Body of pancreas (tissue), 4 donors: ENCODE data around the gene VCX3A. TPM values are rescaled to one million over a fixed set of nuclear protein-coding genes. Genes with fewer than 3 reads are reported as not detected.

Experiments used
- ATAC-seq: fragments of 150-250 bp; one replicate; pipeline ENCODE4 v1.9.1; 2016
- DNase-seq, 4 donors: peaks; one replicate each; pipeline ENCODE4 v3.0.0-alpha.2; 2019
- H3K27ac ChIP-seq, 4 donors: fragments of 200-600 bp; sonication (generic); 1 replicate in 3 of 4; 2 replicates in 1 of 4; pipeline versions ENCODE4 v1.5.1 to v1.6.1; 2016 to 2019; ENCODE audit warnings: mild to moderate bottlenecking in 1 of 4, mixed read lengths in 1 of 4, moderate library complexity in 1 of 4
- H3K27me3 ChIP-seq, 2 donors: fragments of 200-600 bp; sonication (generic); one replicate each; pipeline ENCODE4 v1.6.0; 2016; ENCODE audit warnings: mild to moderate bottlenecking in 1 of 2
- H3K36me3 ChIP-seq, 2 donors: fragments of 200-600 bp; sonication (generic); replicated peaks in 1 of 2; 2 replicates each; pipeline ENCODE4 v1.5.1; 2016; ENCODE audit warnings: low read depth in 2 of 2; ENCODE audit not compliant: insufficient read depth in 1 of 2
- H3K4me1 ChIP-seq: fragments of 200-600 bp; sonication (generic); one replicate; pipeline ENCODE4 v1.6.0; 2016
- H3K4me3 ChIP-seq, 2 donors: fragments of 200-600 bp; sonication (generic); 1 replicate in 1 of 2; 2 replicates in 1 of 2; pipeline ENCODE4 v1.5.1; 2016 to 2019
- H3K9me3 ChIP-seq, 3 donors: fragments of 200-600 bp; sonication (generic); 1 replicate in 2 of 3; 2 replicates in 1 of 3; pipeline ENCODE4 v1.5.1; 2016
- CTCF ChIP-seq, 7 experiments: fragments of 450-650 bp in 4 of 7; fragments of 200-600 bp in 3 of 7; sonication (generic) in 3 of 7; IDR thresholded peaks; one replicate each; pipeline ENCODE4 v1.5.1; 2016 to 2019; ENCODE audit warnings: antibody characterized with exemption in 7 of 7
- POLR2A ChIP-seq, 3 donors: fragments of 450-650 bp; IDR thresholded peaks; one replicate each; pipeline ENCODE4 v1.6.1; 2016; ENCODE audit warnings: antibody characterized with exemption in 3 of 3, mild to moderate bottlenecking in 2 of 3
- WGBS, 2 donors: methylation state at CpG; one replicate each; pipeline ENCODE4 v1.1.5; 2017; 5-methylcytosine and 5-hydroxymethylcytosine counted together
- intact Hi-C: fragments of 100-400 bp; cut with DNase I; formaldehyde crosslinking; loops from one replicate; pipeline ENCODE4 v1.15.1; 2023
- total RNA-seq, 2 donors: library from RNA; depleted of rRNA; stranded (reverse); fragments of >200 nt; gene quantifications; one replicate each; pipeline ENCODE4 v1.1.0, GENCODE V29; 2016

Gene VCX3A
- total RNA-seq, 2 donors from 2014 or later = not detected

- WGBS, 2 donors = 72 to 79% methylated on average over 6 to 7 of the region's 8 CpGs
- no peak for ATAC-seq
- intact Hi-C loops = no loop called here
These were observed 16.1 kb upstream of the VCX3A start for GRCh38 chrX:6550999-6551398.

GRCh38 chrX:6545712-6546111 is 10.8 kb upstream of the VCX3A start:
- no peaks in the 10 kb centered on the region for H3K27me3 ChIP-seq
- 39 to 42% methylated on average over 3 to 5 of the region's 5 CpGs for WGBS, 2 donors
- DNase-seq = no peak
- H3K4me1 ChIP-seq = no peaks in the 10 kb centered on the region
- no peaks in the 10 kb centered on the region for H3K9me3 ChIP-seq
- no peak overlapping the region for H3K27ac ChIP-seq
- no peaks in the 10 kb centered on the region for H3K36me3 ChIP-seq
- intact Hi-C loops = no loop called here
- no peak for ATAC-seq
- no peak overlapping the region for H3K4me3 ChIP-seq
- no peak for TF ChIP-seq POLR2A (IDR thresholded peaks at IDR 0.05)

More at GRCh38 chrX:6550999-6551398, 16.1 kb upstream of the VCX3A start:
- Histone ChIP-seq H3K27me3 (no peaks in the 10 kb centered on the region), H3K9me3 (no peaks in the 10 kb centered on the region), H3K4me1 (no peaks in the 10 kb centered on the region), H3K36me3 (no peaks in the 10 kb centered on the region), H3K4me3 (no peak overlapping the region), H3K27ac (no peak overlapping the region)
- TF ChIP-seq CTCF (IDR thresholded peaks at IDR 0.05) (no peak), POLR2A (IDR thresholded peaks at IDR 0.05) (no peak)
- no peak for DNase-seq

- intact Hi-C loops = no loop called here
- Histone ChIP-seq H3K4me1 (no peaks in the 10 kb centered on the region), H3K9me3 (no peaks in the 10 kb centered on the region), H3K27me3 (no peaks in the 10 kb centered on the region), H3K4me3 (no peak overlapping the region), H3K36me3 (no peaks in the 10 kb centered on the region), H3K27ac (no peak overlapping the region)
- no peak for TF ChIP-seq CTCF (IDR thresholded peaks at IDR 0.05)
- no peak for TF ChIP-seq POLR2A (IDR thresholded peaks at IDR 0.05)
- ATAC-seq (no peak), DNase-seq (no peak)
- 66 to 82% methylated on average over 3 of the region's 3 CpGs for WGBS, 2 donors
These were observed 8.3 kb downstream of the VCX3A start for GRCh38 chrX:6526564-6527136.

GRCh38 chrX:6517376-6517775 is 17.5 kb downstream of the VCX3A start:
- ATAC-seq = no peak
- no peaks in the 10 kb centered on the region for H3K27me3 ChIP-seq
- no peaks in the 10 kb centered on the region for H3K9me3 ChIP-seq
- intact Hi-C loops = no loop called here
- no peaks in the 10 kb centered on the region for H3K4me1 ChIP-seq
- DNase-seq = no peak
- TF ChIP-seq POLR2A (IDR thresholded peaks at IDR 0.05) (no peak), CTCF (IDR thresholded peaks at IDR 0.05) (no peak)
- H3K36me3 ChIP-seq = no peaks in the 10 kb centered on the region
- no peak overlapping the region for H3K4me3 ChIP-seq
- WGBS, 2 donors = 78 to 79% methylated on average over 6 of the region's 6 CpGs
- H3K27ac ChIP-seq = no peak overlapping the region

GRCh38 chrX:6506444-6506843 is 28.5 kb downstream of the VCX3A start:
- DNase-seq = no peak
- no peaks in the 10 kb centered on the region for H3K36me3 ChIP-seq
- intact Hi-C loops = no loop called here
- H3K27ac ChIP-seq = no peak overlapping the region
- WGBS, 2 donors = 91% methylated on average over 4 of the region's 4 CpGs
- H3K9me3 ChIP-seq = no peaks in the 10 kb centered on the region
- no peaks in the 10 kb centered on the region for H3K4me1 ChIP-seq
- TF ChIP-seq POLR2A (IDR thresholded peaks at IDR 0.05) = no peak
- TF ChIP-seq CTCF (IDR thresholded peaks at IDR 0.05) = no peak
- H3K4me3 ChIP-seq = no peak overlapping the region
- ATAC-seq = no peak
- H3K27me3 ChIP-seq = no peaks in the 10 kb centered on the region
